ENCODE results near the gene TEX30. TPM values are rescaled to one million over a fixed set of nuclear protein-coding genes. Genes with fewer than 3 reads are reported as not detected.
A peak's percentile ranks its signal among the peaks of the same experiment; 100 is the strongest.

The TEX30 gene
- total and polyA plus RNA-seq, 3 experiments from 2014 or later, result 22.0 to 64.3 (median 58.5) TPM

GRCh38 chr13:102812611-102813287 is 39.2 kb upstream of the TEX30 start:
- H3K27me3 Mint-ChIP-seq, result no peaks in the 10 kb centered on the region
- Histone ChIP-seq H3K9me3 (ENCODE audit: low read length) (no peaks in the 10 kb centered on the region), H3K4me1 (ENCODE audit: insufficient read depth, low read length) (no peaks in the 10 kb centered on the region), H3K4me3 (ENCODE audit: low read length) (no peak overlapping the region), H3K27ac (ENCODE audit: low read depth, low read length) (no peak overlapping the region), H3K36me3 (ENCODE audit: insufficient read depth, low read length) (no peaks in the 10 kb centered on the region), H3K27me3 (ENCODE audit: insufficient read depth, low read length, poor library complexity, severe bottlenecking) (no peaks in the 10 kb centered on the region)
- ChIA-PET POLR2A (no interaction called here), CTCF (interaction anchor here (1.1 kb wide), 1 partner anchor 13 kb away, joined by 3 read pairs; no protein-coding TSS in a partner anchor)
- peaks cover 4 to 7% (median 6%) of the 10 kb centered on the region in 5 donors for H3K9me3 Mint-ChIP-seq
- peak overlapping the region in 1 of 8 donors; percentile 24 for H3K27ac Mint-ChIP-seq
- peaks cover 28 to 43% (median 34%) of the 10 kb centered on the region in 3 donors for H3K4me1 Mint-ChIP-seq
- peaks cover 20 to 39% (median 20%) of the 10 kb centered on the region in 3 donors for H3K36me3 Mint-ChIP-seq
- no peak overlapping the region for H3K4me3 Mint-ChIP-seq
- no peak for DNase-seq

- H3K4me3 ChIP-seq (ENCODE audit: low read length), result no peak overlapping the region
- no peaks in the 10 kb centered on the region for H3K36me3 ChIP-seq (ENCODE audit: insufficient read depth, low read length)
- DNase-seq, result no peak
- Mint-ChIP-seq H3K27ac (no peak overlapping the region), H3K27me3 (no peaks in the 10 kb centered on the region), H3K9me3 (peaks cover 4 to 7% (median 6%) of the 10 kb centered on the region in 5 donors), H3K36me3 (peaks cover 5 to 24% (median 23%) of the 10 kb centered on the region in 3 donors), H3K4me1 (peaks cover 27 to 51% (median 37%) of the 10 kb centered on the region in 3 donors), H3K4me3 (no peak overlapping the region)
- no peak overlapping the region for H3K27ac ChIP-seq (ENCODE audit: low read depth, low read length)
- H3K9me3 ChIP-seq (ENCODE audit: low read length), result no peaks in the 10 kb centered on the region
- POLR2A ChIA-PET, result no interaction called here
- H3K27me3 ChIP-seq (ENCODE audit: insufficient read depth, low read length, poor library complexity, severe bottlenecking), result no peaks in the 10 kb centered on the region
- no peaks in the 10 kb centered on the region for H3K4me1 ChIP-seq (ENCODE audit: insufficient read depth, low read length)
- CTCF ChIA-PET, result no interaction called here
Observed at GRCh38 chr13:102807699-102808098, 34.1 kb upstream of the TEX30 start.

- H3K27ac ChIP-seq (ENCODE audit: low read depth, low read length), result no peak overlapping the region
- POLR2A ChIA-PET, result no interaction called here
- H3K36me3 ChIP-seq (ENCODE audit: insufficient read depth, low read length), result no peaks in the 10 kb centered on the region
- Mint-ChIP-seq H3K36me3 (peaks cover 0 to 13% (median 8%) of the 10 kb centered on the region in 3 donors), H3K27me3 (no peaks in the 10 kb centered on the region), H3K4me1 (peaks cover 36 to 62% (median 46%) of the 10 kb centered on the region in 3 donors), H3K4me3 (no peak overlapping the region), H3K27ac (no peak overlapping the region), H3K9me3 (no peaks in the 10 kb centered on the region)
- CTCF ChIA-PET, result no interaction called here
- no peaks in the 10 kb centered on the region for H3K9me3 ChIP-seq (ENCODE audit: low read length)
- DNase-seq, result no peak
- no peaks in the 10 kb centered on the region for H3K27me3 ChIP-seq (ENCODE audit: insufficient read depth, low read length, poor library complexity, severe bottlenecking)
- H3K4me3 ChIP-seq (ENCODE audit: low read length), result no peak overlapping the region
- peaks cover 5% of the 10 kb centered on the region for H3K4me1 ChIP-seq (ENCODE audit: insufficient read depth, low read length)
Observed at GRCh38 chr13:102805680-102806079, 32.1 kb upstream of the TEX30 start.

DNA sequence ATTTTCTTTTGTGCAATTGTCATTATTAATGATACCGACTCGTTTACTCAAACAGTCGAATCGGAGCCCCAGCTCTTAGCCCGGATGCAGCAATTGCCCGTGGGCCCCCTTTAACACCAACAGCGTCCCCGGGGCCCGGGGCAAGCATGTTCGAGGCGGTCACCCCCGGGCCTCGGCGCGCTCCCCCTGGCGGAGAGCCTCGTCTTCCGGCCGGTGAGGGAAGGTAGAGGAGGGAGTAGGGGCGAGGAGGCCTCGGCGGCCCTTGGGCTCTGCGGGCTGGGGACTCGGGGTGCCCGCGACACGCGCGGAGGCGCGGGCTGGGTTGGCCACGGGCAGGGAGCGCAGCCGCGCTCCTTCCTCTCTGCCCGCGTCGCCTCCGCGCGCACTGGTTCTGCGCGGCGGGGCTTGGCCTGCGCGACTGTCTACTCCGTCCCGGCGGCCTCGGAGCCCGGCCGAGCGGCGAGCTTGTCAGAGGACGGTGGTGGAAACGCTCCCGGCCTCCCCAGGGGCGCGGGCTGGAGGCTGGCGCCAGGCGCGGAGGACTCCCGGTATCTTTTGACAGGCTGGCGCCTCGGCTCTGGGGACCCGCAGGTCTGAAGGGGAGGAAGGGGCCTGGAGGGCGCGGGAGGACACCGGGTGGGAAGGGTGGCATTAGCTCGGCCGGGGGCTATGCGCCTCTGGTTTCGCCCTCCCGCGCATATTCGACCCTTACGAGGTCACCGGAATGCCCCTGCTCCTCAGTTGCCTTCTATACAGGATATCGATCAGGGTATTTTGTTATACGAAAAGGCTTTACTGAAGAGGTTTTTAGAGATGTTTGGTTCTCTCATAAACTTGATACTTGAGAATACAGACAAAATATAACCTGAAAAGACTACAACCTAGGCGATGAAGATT is 26.8 kb upstream of the TEX30 start:
- POLR2A ChIA-PET, result interaction anchor here (1.0 to 2.6 kb wide), 6 partner anchors 12 to 208 kb away, joined by 3 to 17 read pairs (median 7); partner anchors contain the start of genes ERCC5 and TEX30
- Histone ChIP-seq H3K4me3 (ENCODE audit: low read length) (peak overlapping the region; percentile 67), H3K4me1 (ENCODE audit: insufficient read depth, low read length) (peaks cover 6% of the 10 kb centered on the region), H3K9me3 (ENCODE audit: low read length) (no peaks in the 10 kb centered on the region), H3K27me3 (ENCODE audit: insufficient read depth, low read length, poor library complexity, severe bottlenecking) (no peaks in the 10 kb centered on the region), H3K27ac (ENCODE audit: low read depth, low read length) (peak overlapping the region; percentile 61), H3K36me3 (ENCODE audit: insufficient read depth, low read length) (no peaks in the 10 kb centered on the region)
- no peaks in the 10 kb centered on the region for H3K9me3 Mint-ChIP-seq
- H3K4me1 Mint-ChIP-seq, result peaks cover 28 to 49% (median 45%) of the 10 kb centered on the region in 3 donors
- peaks cover 0 to 4% of the 10 kb centered on the region in 2 donors for H3K27me3 Mint-ChIP-seq
- peaks cover 0 to 11% (median 3%) of the 10 kb centered on the region in 3 donors for H3K36me3 Mint-ChIP-seq
- peak overlapping the region; percentile 89 to 98 (median 96) for H3K4me3 Mint-ChIP-seq
- peak; percentile 73 to 88 (median 80) for DNase-seq
- H3K27ac Mint-ChIP-seq, result peak overlapping the region; percentile 59 to 95 (median 78)
- CTCF ChIA-PET, result interaction anchor here (0.6 to 4.2 kb wide), 31 partner anchors 10 to 228 kb away, joined by 3 to 28 read pairs (median 3); partner anchors contain the start of genes ERCC5, TEX30 and TPP2

DNA sequence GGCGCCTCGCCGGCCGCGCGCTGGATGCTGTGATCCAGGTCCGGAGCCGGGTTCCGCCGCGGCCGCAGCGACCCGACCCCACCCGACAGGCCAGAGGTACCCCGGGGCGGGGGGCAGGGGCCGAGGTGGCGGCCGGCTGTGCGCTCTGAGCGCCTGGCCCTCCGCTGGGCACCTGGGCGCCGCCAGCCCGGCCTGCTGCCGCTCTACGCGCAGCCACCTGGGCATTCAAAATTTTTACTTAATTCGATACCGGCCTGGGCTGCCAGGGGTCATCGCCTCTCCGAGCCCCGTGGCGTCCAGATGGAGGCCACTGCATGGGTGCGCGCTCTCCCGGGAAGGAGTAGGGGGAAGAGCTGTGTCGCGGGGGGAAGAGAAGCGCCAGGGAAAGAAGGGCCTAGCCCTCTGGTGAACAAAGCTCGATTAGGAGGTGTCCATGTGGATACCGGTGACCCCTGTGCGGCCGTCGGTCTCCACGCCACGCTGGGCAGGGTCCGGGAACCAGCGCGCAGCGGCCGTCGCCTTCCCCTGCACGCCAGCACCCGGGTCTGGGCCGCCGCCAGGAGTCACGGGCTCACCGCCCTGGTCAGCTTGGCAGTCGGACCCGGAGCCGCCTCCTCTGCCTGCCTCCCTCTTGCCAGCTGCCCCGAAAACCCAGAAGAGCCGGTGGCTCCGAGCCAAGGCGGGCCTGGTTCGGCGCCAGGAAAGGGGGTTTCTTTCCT is 26.0 kb upstream of the TEX30 start:
- H3K4me1 ChIP-seq (ENCODE audit: insufficient read depth, low read length), result peaks cover 6% of the 10 kb centered on the region
- peak in 2 of 5 donors; percentile 1 to 16 for DNase-seq
- peak overlapping the region; percentile 61 for H3K27ac ChIP-seq (ENCODE audit: low read depth, low read length)

DNA sequence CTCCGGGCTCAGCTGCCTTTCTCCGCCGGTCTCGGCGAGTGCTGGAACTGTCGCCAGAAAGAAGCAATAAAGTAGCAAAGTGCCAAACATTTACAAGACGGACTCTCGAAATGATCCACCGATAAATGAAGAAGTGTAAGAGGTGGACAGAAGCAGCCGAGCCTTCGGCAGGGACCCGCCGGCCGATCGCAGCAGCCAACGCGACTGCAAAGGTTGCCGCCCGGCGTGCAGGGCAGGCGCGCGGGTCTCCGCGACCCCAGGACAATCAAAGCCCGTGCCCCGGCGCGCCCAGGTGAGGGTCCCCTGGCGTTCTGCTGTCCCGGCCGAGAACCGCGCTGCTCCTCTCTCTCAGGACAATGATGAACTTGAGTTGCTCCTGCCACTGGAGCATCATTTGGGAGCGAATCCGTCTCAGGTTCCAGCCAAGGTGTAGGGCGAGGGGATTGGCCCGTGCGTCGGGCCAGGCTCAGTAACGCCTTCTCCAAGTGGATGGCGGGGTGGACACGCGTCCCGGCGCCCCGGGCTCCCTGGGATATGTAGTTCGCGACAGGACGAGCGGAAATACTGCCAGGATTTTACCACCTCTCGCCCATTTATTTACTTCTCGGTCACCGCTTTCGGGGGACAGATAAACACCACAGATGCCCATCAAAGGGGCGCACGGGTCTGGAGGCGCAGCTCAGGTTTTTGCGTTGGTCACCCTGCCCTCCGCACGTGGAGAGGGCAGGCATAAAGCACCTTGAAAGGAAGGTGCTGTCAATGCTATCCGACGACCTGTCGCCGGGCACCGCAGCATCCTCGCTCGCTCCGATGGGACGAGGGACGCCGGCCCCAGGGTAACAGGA is 25.2 kb upstream of the TEX30 start, which contains the start of the genes BIVM and POGLUT2:
Gene BIVM (plus strand): TSS at position 539 of the 845 bp plus-strand sequence. CDS start 8,149 bp downstream, outside the sequence.
Gene POGLUT2 (minus strand): TSS at position 396 of the 845 bp plus-strand sequence. CDS start 306 bp downstream, at position 90.
- Mint-ChIP-seq H3K27ac (peak within 1 kb of the TSS; percentile 71 to 95 (median 84)), H3K4me1 (peaks cover 28 to 43% (median 43%) of the 10 kb centered on the region in 3 donors), H3K4me3 (peak within 1 kb of the TSS; percentile 91 to 98 (median 96)), H3K27me3 (peaks cover 0 to 4% of the 10 kb centered on the region in 2 donors), H3K36me3 (peaks cover 0 to 11% (median 3%) of the 10 kb centered on the region in 3 donors), H3K9me3 (no peaks in the 10 kb centered on the region)
- peak within 1 kb of the TSS; percentile 61 for H3K27ac ChIP-seq (ENCODE audit: low read depth, low read length)
- H3K4me3 ChIP-seq (ENCODE audit: low read length), result peak within 1 kb of the TSS; percentile 67
- no peaks in the 10 kb centered on the region for H3K27me3 ChIP-seq (ENCODE audit: insufficient read depth, low read length, poor library complexity, severe bottlenecking)
- ChIA-PET CTCF (interaction anchor here (0.8 to 4.2 kb wide), 9 partner anchors 10 to 207 kb away, joined by 3 to 28 read pairs (median 5); partner anchors contain the start of genes ERCC5 and TEX30), POLR2A (interaction anchor here (1.0 to 2.6 kb wide), 4 partner anchors 10 to 206 kb away, joined by 3 to 17 read pairs (median 10); partner anchors contain the start of genes ERCC5 and TEX30)
- H3K9me3 ChIP-seq (ENCODE audit: low read length), result no peaks in the 10 kb centered on the region
- peak; percentile 62 to 85 (median 73) for DNase-seq
- no peaks in the 10 kb centered on the region for H3K36me3 ChIP-seq (ENCODE audit: insufficient read depth, low read length)
- peaks cover 6% of the 10 kb centered on the region for H3K4me1 ChIP-seq (ENCODE audit: insufficient read depth, low read length)

More for the DNA sequence above, 26.0 kb upstream of the TEX30 start:
- Mint-ChIP-seq H3K27ac (peak overlapping the region; percentile 29 to 95 (median 78)), H3K4me3 (peak overlapping the region; percentile 91 to 98 (median 96)), H3K9me3 (no peaks in the 10 kb centered on the region), H3K4me1 (peaks cover 28 to 45% (median 45%) of the 10 kb centered on the region in 3 donors), H3K27me3 (peaks cover 0 to 4% of the 10 kb centered on the region in 2 donors), H3K36me3 (peaks cover 0 to 11% (median 3%) of the 10 kb centered on the region in 3 donors)
- Histone ChIP-seq H3K36me3 (ENCODE audit: insufficient read depth, low read length) (no peaks in the 10 kb centered on the region), H3K27me3 (ENCODE audit: insufficient read depth, low read length, poor library complexity, severe bottlenecking) (no peaks in the 10 kb centered on the region), H3K9me3 (ENCODE audit: low read length) (no peaks in the 10 kb centered on the region), H3K4me3 (ENCODE audit: low read length) (peak overlapping the region; percentile 67)
- ChIA-PET CTCF (interaction anchor here (0.6 to 4.2 kb wide), 30 partner anchors 11 to 228 kb away, joined by 3 to 28 read pairs (median 3); partner anchors contain the start of genes ERCC5, TEX30 and TPP2), POLR2A (interaction anchor here (1.0 to 2.6 kb wide), 6 partner anchors 11 to 207 kb away, joined by 3 to 17 read pairs (median 7); partner anchors contain the start of genes ERCC5 and TEX30)
